PFSK-1 (cell line): ENCODE measurements around the gene PRSS57.
A peak's percentile ranks its signal among the peaks of the same experiment; 100 is the strongest.

ENCODE experiments used
- FOXP2 ChIP-seq: optimal IDR thresholded peaks from 2 replicates; pipeline ENCODE3; 2011; ENCODE audit warnings: borderline replicate concordance, control low read depth, inconsistent platforms; ENCODE audit not compliant: insufficient read depth; ENCODE audit errors: extremely low read length, extremely low read depth
- POLR2AphosphoS5 ChIP-seq: IDR thresholded peaks from 2 replicates; pipeline ENCODE4 v1.6.1; 2012; ENCODE audit warnings: low read depth, mild to moderate bottlenecking, control low read depth, low read length, moderate library complexity
- SIN3A ChIP-seq: IDR thresholded peaks from 2 replicates; pipeline ENCODE4 v1.6.1; 2012; ENCODE audit warnings: mild to moderate bottlenecking, low read length, moderate library complexity, borderline replicate concordance; ENCODE audit not compliant: insufficient read depth
- TAF1 ChIP-seq: IDR thresholded peaks from 2 replicates; pipeline ENCODE4 v1.6.1; 2012; ENCODE audit warnings: low read length, control low read depth, borderline replicate concordance; ENCODE audit not compliant: insufficient read depth
- TF ChIP-seq, protein P1 (sequence below), 2 experiments: IDR thresholded peaks; 2 replicates each; pipeline versions ENCODE4 v1.6.1 to v1.8.0; 2011 to 2012; ENCODE audit warnings: low read depth in 2 of 2, low read length in 2 of 2, control low read depth in 1 of 2, inconsistent platforms in 1 of 2, mild to moderate bottlenecking in 1 of 2, moderate library complexity in 1 of 2; ENCODE audit not compliant: insufficient read depth in 1 of 2

Gene PRSS57

DNA sequence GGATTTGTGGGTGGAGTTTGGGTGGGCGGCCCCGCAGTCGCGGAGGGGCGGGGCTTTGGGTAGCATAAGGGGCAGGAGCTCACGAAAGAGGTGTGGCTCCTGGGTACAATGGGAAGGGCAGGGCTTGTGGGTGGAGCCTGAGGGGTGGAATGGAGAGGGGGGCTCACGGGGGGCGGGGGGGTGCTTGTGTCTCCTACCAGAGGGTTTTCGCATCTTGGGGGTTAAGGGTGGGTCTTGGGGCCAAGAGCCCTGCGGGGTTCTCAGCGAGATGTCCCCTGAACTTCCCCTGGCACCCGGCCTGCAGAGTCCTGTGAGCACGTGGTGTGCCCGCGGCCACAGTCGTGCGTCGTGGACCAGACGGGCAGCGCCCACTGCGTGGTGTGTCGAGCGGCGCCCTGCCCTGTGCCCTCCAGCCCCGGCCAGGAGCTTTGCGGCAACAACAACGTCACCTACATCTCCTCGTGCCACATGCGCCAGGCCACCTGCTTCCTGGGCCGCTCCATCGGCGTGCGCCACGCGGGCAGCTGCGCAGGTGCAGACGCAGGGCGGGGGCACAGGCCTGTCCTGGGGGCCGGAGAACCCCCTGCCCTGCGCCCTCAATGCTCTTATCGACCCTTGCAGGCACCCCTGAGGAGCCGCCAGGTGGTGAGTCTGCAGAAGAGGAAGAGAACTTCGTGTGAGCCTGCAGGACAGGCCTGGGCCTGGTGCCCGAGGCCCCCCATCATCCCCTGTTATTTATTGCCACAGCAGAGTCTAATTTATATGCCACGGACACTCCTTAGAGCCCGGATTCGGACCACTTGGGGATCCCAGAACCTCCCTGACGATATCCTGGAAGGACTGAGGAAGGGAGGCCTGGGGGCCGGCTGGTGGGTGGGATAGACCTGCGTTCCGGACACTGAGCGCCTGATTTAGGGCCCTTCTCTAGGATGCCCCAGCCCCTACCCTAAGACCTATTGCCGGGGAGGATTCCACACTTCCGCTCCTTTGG, 13.9 kb downstream of the PRSS57 start:
- TF ChIP-seq TAF1 = no peak
- TF ChIP-seq, protein P1, sequence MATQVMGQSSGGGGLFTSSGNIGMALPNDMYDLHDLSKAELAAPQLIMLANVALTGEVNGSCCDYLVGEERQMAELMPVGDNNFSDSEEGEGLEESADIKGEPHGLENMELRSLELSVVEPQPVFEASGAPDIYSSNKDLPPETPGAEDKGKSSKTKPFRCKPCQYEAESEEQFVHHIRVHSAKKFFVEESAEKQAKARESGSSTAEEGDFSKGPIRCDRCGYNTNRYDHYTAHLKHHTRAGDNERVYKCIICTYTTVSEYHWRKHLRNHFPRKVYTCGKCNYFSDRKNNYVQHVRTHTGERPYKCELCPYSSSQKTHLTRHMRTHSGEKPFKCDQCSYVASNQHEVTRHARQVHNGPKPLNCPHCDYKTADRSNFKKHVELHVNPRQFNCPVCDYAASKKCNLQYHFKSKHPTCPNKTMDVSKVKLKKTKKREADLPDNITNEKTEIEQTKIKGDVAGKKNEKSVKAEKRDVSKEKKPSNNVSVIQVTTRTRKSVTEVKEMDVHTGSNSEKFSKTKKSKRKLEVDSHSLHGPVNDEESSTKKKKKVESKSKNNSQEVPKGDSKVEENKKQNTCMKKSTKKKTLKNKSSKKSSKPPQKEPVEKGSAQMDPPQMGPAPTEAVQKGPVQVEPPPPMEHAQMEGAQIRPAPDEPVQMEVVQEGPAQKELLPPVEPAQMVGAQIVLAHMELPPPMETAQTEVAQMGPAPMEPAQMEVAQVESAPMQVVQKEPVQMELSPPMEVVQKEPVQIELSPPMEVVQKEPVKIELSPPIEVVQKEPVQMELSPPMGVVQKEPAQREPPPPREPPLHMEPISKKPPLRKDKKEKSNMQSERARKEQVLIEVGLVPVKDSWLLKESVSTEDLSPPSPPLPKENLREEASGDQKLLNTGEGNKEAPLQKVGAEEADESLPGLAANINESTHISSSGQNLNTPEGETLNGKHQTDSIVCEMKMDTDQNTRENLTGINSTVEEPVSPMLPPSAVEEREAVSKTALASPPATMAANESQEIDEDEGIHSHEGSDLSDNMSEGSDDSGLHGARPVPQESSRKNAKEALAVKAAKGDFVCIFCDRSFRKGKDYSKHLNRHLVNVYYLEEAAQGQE (IDR thresholded peaks at IDR 0.05; ENCODE audit: insufficient read depth in 1 of 2, low read depth in 2 of 2, low read length in 2 of 2) = no peak
- no peak for TF ChIP-seq POLR2AphosphoS5
- TF ChIP-seq SIN3A = no peak
- TF ChIP-seq FOXP2 = no peak

- TF ChIP-seq TAF1 (0 out of 2 replicates have a peak, but pooled peaks have one; percentile 57), SIN3A (no peak), FOXP2 (peak; percentile 87)
These were observed 14.8 kb downstream of the PRSS57 start for GRCh38 chr19:680287-681028.

GRCh38 chr19:679418-680286, 15.6 kb downstream of the PRSS57 start:
- TF ChIP-seq SIN3A (no peak), POLR2AphosphoS5 (no peak), FOXP2 (peak; percentile 10), TAF1 (no peak)

DNA sequence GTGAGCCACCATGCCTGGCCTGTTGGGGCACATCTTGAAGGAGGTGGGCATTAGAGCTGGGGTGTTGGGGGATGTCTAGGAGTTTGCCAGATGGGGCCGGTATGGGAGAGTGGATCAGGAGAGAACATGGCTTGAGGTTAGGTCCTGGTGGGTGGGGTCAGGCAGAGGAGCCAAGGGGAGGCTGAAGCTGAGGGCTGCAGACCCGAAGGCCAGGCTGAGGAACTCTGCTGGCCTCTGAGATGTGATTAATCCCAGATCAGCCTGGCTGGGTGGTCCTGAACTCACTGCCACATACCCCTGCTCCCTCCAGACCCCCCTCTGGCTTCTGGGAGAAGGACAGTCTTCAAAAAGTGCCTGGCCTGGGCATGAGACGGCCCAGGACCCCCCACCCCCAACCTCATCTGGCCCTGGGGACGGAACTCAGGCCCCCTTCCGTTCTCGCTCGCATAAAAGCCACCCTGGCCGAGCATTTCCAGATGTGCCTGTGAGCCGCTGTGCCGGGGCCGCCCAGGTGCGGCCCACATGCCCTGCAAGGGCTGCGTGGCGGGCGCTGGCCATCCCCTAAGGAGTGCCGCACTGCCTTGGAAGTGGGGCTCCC, 16.4 kb downstream of the PRSS57 start:
- TF ChIP-seq, protein P1 (IDR thresholded peaks at IDR 0.05; ENCODE audit: insufficient read depth in 1 of 2, low read depth in 2 of 2, low read length in 2 of 2) = no peak
- TF ChIP-seq POLR2AphosphoS5 (no peak), FOXP2 (no peak), TAF1 (no peak), SIN3A (no peak)

GRCh38 chr19:677601-678436, 17.4 kb downstream of the PRSS57 start:
- TF ChIP-seq POLR2AphosphoS5 (no peak), TAF1 (no peak), SIN3A (no peak), FOXP2 (no peak)
- TF ChIP-seq, protein P1 (IDR thresholded peaks at IDR 0.05; ENCODE audit: insufficient read depth in 1 of 2, low read depth in 2 of 2, low read length in 2 of 2) = no peak
